ENCODE results near the gene ABCA1.
"Not testable (repeated sequence)": the region's sequence is repeated elsewhere in the genome, so short reads cannot be mapped to it uniquely, and the experiment has no call there.

The ABCA1 gene

GRCh38 chr9:104931256-104931655 lies 3.3 kb upstream of the ABCA1 start:
- TF ChIP-seq CTCF (IDR thresholded peaks at IDR 0.05; ENCODE audit: control insufficient read depth, extremely low read depth, insufficient read depth): no peak
- H3K4me3 ChIP-seq (ENCODE audit: low read depth, low read length): no peak overlapping the region
- no peak for DNase-seq (ENCODE audit: low read depth)

GRCh38 chr9:104927216-104927911 lies 591 bp downstream of the ABCA1 start:
- no peak for TF ChIP-seq CTCF (IDR thresholded peaks at IDR 0.05; ENCODE audit: control insufficient read depth, extremely low read depth, insufficient read depth)
- no peak for DNase-seq (ENCODE audit: low read depth)
- H3K4me3 ChIP-seq (ENCODE audit: low read depth, low read length): peak overlapping the region; percentile 30; the same call in 1 of the 2 replicates

- DNase-seq (ENCODE audit: low read depth): no peak
- TF ChIP-seq CTCF (IDR thresholded peaks at IDR 0.05; ENCODE audit: control insufficient read depth, extremely low read depth, insufficient read depth): no peak
- H3K4me3 ChIP-seq (ENCODE audit: low read depth, low read length): no peak overlapping the region
These were observed 4.2 kb downstream of the ABCA1 start for GRCh38 chr9:104923740-104924139.

- TF ChIP-seq CTCF (IDR thresholded peaks at IDR 0.05; ENCODE audit: control insufficient read depth, extremely low read depth, insufficient read depth): no peak
- H3K4me3 ChIP-seq (ENCODE audit: low read depth, low read length): no peak overlapping the region
- no peak for DNase-seq (ENCODE audit: low read depth)
These were observed 4.7 kb downstream of the ABCA1 start for GRCh38 chr9:104923289-104923688.

GRCh38 chr9:104922748-104923147 lies 5.2 kb downstream of the ABCA1 start:
- not testable (repeated sequence) for H3K4me3 ChIP-seq (ENCODE audit: low read depth, low read length); DNase-seq (ENCODE audit: low read depth)

- H3K4me3 ChIP-seq (ENCODE audit: low read depth, low read length): no peak overlapping the region
- TF ChIP-seq CTCF (IDR thresholded peaks at IDR 0.05; ENCODE audit: control insufficient read depth, extremely low read depth, insufficient read depth): no peak
These were observed 6.8 kb downstream of the ABCA1 start for GRCh38 chr9:104921067-104921741.

GRCh38 chr9:104915753-104916152 lies 12.2 kb downstream of the ABCA1 start:
- TF ChIP-seq CTCF (IDR thresholded peaks at IDR 0.05; ENCODE audit: control insufficient read depth, extremely low read depth, insufficient read depth): no peak
- no peak overlapping the region for H3K4me3 ChIP-seq (ENCODE audit: low read depth, low read length)

More at GRCh38 chr9:104921067-104921741, 6.8 kb downstream of the ABCA1 start:
- DNase-seq (ENCODE audit: low read depth): no peak

More at GRCh38 chr9:104915753-104916152, 12.2 kb downstream of the ABCA1 start:
- no peak for DNase-seq (ENCODE audit: low read depth)
